Cardiac ventricle fibroblast (primary cell): ENCODE measurements around the gene OR10P1. TPM values are rescaled to one million over a fixed set of nuclear protein-coding genes. Genes with fewer than 3 reads are reported as not detected.

ENCODE experiments used
- total RNA-seq: library from RNA; depleted of rRNA; stranded (reverse); fragments of >200 nt; gene quantifications from 2 replicates; pipeline ENCODE4 v1.2.3, GENCODE V29; 2015

OR10P1 gene, protein sequence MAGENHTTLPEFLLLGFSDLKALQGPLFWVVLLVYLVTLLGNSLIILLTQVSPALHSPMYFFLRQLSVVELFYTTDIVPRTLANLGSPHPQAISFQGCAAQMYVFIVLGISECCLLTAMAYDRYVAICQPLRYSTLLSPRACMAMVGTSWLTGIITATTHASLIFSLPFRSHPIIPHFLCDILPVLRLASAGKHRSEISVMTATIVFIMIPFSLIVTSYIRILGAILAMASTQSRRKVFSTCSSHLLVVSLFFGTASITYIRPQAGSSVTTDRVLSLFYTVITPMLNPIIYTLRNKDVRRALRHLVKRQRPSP
- not detected in 2 replicates for total RNA-seq

DNA sequence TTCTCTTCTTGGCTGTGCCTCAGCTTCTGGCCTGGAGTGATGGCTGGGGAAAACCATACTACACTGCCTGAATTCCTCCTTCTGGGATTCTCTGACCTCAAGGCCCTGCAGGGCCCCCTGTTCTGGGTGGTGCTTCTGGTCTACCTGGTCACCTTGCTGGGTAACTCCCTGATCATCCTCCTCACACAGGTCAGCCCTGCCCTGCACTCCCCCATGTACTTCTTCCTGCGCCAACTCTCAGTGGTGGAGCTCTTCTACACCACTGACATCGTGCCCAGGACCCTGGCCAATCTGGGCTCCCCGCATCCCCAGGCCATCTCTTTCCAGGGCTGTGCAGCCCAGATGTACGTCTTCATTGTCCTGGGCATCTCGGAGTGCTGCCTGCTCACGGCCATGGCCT, at the start of gene OR10P1:
TSS of gene OR10P1 (plus strand) at position 40 of the 400 bp plus-strand sequence. CDS start at position 40, 0 bp downstream.

Other genes with a start within 250 kb of the OR10P1 start
- not detected in 2 replicates for gene OR6C65, start 236.4 kb upstream of the OR10P1 start, total RNA-seq
- gene OR6C76, start 210.6 kb upstream of the OR10P1 start, total RNA-seq, result not detected in 2 replicates
- gene OR6C2, start 192.8 kb upstream of the OR10P1 start, total RNA-seq, result not detected in 2 replicates
- gene OR6C70, start 166.8 kb upstream of the OR10P1 start, total RNA-seq, result not detected in 2 replicates
- not detected in 2 replicates for gene OR6C68, start 144.5 kb upstream of the OR10P1 start, total RNA-seq
- not detected in 2 replicates for gene OR6C4, start 87.3 kb upstream of the OR10P1 start, total RNA-seq
- gene OR2AP1, start 64.4 kb upstream of the OR10P1 start, total RNA-seq, result not detected in 2 replicates
- gene ITGA7, start 71.0 kb downstream of the OR10P1 start, total RNA-seq, result 89.7 and 106 TPM in 2 replicates
- 128 and 131 TPM in 2 replicates for gene BLOC1S1, start 79.2 kb downstream of the OR10P1 start, total RNA-seq
- gene RDH5, start 83.5 kb downstream of the OR10P1 start, total RNA-seq, result 33.4 and 34.8 TPM in 2 replicates
- gene CD63, start 92.1 kb downstream of the OR10P1 start, total RNA-seq, result 1,975 and 2,145 TPM in 2 replicates
- 6.6 and 8.2 TPM in 2 replicates for gene GDF11, start 106.2 kb downstream of the OR10P1 start, total RNA-seq
- gene SARNP, start 180.8 kb downstream of the OR10P1 start, total RNA-seq, result 62.7 and 67.1 TPM in 2 replicates
- gene ORMDL2, start 181.1 kb downstream of the OR10P1 start, total RNA-seq, result 8.5 and 15.4 TPM in 2 replicates
- gene DNAJC14, start 192.7 kb downstream of the OR10P1 start, total RNA-seq, result 27.6 and 32.8 TPM in 2 replicates
- gene MMP19, start 206.0 kb downstream of the OR10P1 start, total RNA-seq, result 36.8 and 37.2 TPM in 2 replicates